ENCODE data around the gene OR10AG1. TPM values are rescaled to one million over a fixed set of nuclear protein-coding genes. Genes with fewer than 3 reads are reported as not detected.

Gene OR10AG1
- total and polyA plus RNA-seq, 10 of the 15 experiments (the other 5 are each of a cell fraction or from before 2014, with no cell fraction given), result not detected

DNA sequence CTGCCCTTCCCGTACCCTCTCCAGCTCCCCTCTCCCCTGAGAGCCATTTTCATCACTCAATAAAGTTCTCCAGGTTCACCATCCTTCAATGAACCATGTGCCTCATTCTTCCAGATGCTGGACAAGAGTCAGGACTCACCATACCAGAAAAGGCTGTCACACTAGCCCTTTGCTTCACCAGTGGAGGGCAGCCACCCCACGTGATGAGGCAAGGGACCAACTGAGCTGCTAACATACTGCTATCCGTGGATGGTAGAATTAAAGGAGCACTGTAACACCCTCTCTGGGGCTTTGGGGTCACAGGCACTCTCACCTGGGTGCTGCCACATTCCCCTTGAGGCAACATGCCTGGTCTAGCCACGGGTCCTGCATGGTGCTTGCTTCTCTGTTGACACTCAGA, 20.4 kb downstream of the OR10AG1 start:
- H3K4me2 ChIP-seq (ENCODE audit: control insufficient read depth, insufficient read depth), result no peak overlapping the region
- FAIRE-seq, result no peak
- in situ Hi-C loops (cut with MboI), result loop anchor here (25.0 kb wide), 1 partner anchor 1313 kb away; no protein-coding TSS in a partner anchor
- ChIA-PET SMC1A (ENCODE audit: uncharacterized antibody, unreplicated experiment) (interaction anchor here (0.9 kb wide), 1 partner anchor 833 kb away, joined by 3 read pairs; no protein-coding TSS in a partner anchor), RAD21 (ENCODE audit: unreplicated experiment) (interaction anchor here (1.0 kb wide), 1 partner anchor 834 kb away, joined by 3 read pairs; no protein-coding TSS in a partner anchor), CTCF (interaction anchor here (1.2 kb wide), 1 partner anchor 834 kb away, joined by 3 read pairs; no protein-coding TSS in a partner anchor), POLR2A (no interaction called here)
- no TSS peak for BruUV-seq (replicated peaks)
- H3K27ac ChIP-seq (ENCODE audit: control insufficient read depth, insufficient read depth), result no peak overlapping the region
- intact Hi-C loops (cut with micrococcal nuclease; ENCODE audit: unreplicated experiment), result no loop called here
- WGBS (ENCODE audit: insufficient coverage, insufficient replicate concordance, low lambda C conversion rate, missing lambda C conversion rate), result 4% methylated on average over 4 of the region's 4 CpGs
- no peak for ATAC-seq
- H3K79me2 ChIP-seq (ENCODE audit: control insufficient read depth, insufficient read depth, low read length), result no peaks in the 10 kb centered on the region
- no peak for DNase-seq (ENCODE audit: low read depth, low spot score)
- no peaks in the 10 kb centered on the region for H3K27me3 ChIP-seq (replicated peaks in 1 of 2; ENCODE audit: control insufficient read depth in 2 of 2, insufficient read depth in 2 of 2, low read length in 1 of 2)
- no peaks in the 10 kb centered on the region for H3K9me3 ChIP-seq (replicated peaks; ENCODE audit: control insufficient read depth, insufficient read depth, low read length)
- no peak overlapping the region for H2AFZ ChIP-seq (ENCODE audit: control insufficient read depth, low read depth, low read length)
- no peaks in the 10 kb centered on the region for H4K20me1 ChIP-seq (ENCODE audit: control insufficient read depth, insufficient read depth)
- TF ChIP-seq TBL1XR1 (IDR thresholded peaks at IDR 0.05; ENCODE audit: low read depth, low read length) (no peak), KAT2A (conservative IDR thresholded peaks at IDR 0.05; ENCODE audit: control insufficient read depth, low read depth, low read length) (no peak), KDM1A (IDR thresholded peaks at IDR 0.05; ENCODE audit: borderline replicate concordance) (no peak), LARP7 (IDR thresholded peaks at IDR 0.05) (no peak)
- H3K4me3 ChIP-seq, result no peak overlapping the region
- no peaks in the 10 kb centered on the region for H3K36me3 ChIP-seq (ENCODE audit: control insufficient read depth in 2 of 2, insufficient read depth in 2 of 2, low read length in 1 of 2)
- no peak overlapping the region for H3K9ac ChIP-seq (ENCODE audit: control insufficient read depth, insufficient read depth, low read length)
- no peaks in the 10 kb centered on the region for H3K4me1 ChIP-seq (ENCODE audit: control insufficient read depth, insufficient read depth, low read length)

DNA sequence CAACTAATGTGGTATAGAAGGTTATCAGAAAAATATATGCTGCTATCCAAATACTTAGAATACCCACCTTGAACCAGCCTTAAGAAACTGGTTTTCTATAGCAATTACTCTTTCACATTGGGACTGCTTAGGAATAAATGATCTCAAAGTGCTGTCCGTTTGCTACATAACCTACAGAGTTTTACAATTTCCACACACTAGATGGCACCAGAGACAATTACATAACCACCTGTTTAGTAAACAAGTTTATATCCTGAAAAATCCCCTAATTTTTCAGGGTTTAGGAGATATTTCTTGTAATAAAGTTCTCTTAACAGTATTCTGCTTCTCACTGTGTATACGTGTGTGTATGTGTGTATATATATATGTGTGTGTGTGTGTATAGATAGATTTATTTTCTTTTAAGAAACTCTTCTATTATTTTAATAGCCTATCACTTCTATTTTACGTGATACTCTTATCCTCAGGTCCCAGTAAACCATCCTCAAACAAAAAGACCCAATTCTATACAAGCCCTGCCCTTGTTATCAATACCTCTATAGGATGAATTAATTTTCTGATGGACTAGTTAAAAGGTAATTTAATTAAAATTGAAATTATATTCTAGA, 26.9 kb downstream of the OR10AG1 start:
- ATAC-seq (peak; percentile 61; the same call in 2 of the 3 replicates), DNase-seq (ENCODE audit: low read depth, low spot score) (no peak), FAIRE-seq (peak; percentile 54)
- WGBS (ENCODE audit: insufficient coverage, insufficient replicate concordance, low lambda C conversion rate, missing lambda C conversion rate), result 0% methylated on average over 3 of the region's 3 CpGs
- no peaks in the 10 kb centered on the region for H3K27me3 ChIP-seq (replicated peaks in 1 of 2; ENCODE audit: control insufficient read depth in 2 of 2, insufficient read depth in 2 of 2, low read length in 1 of 2)
- in situ Hi-C loops (cut with MboI) (loop anchor here (25.0 kb wide), 1 partner anchor 1319 kb away; no protein-coding TSS in a partner anchor), intact Hi-C loops (cut with micrococcal nuclease; ENCODE audit: unreplicated experiment) (loop anchor here (1.0 to 5.0 kb wide), 3 partner anchors 679 to 1306 kb away; no protein-coding TSS in a partner anchor)
- no peaks in the 10 kb centered on the region for H3K79me2 ChIP-seq (ENCODE audit: control insufficient read depth, insufficient read depth, low read length)
- no peak overlapping the region for H2AFZ ChIP-seq (ENCODE audit: control insufficient read depth, low read depth, low read length)
- H4K20me1 ChIP-seq (ENCODE audit: control insufficient read depth, insufficient read depth), result no peaks in the 10 kb centered on the region
- H3K4me2 ChIP-seq (ENCODE audit: control insufficient read depth, insufficient read depth), result no peak overlapping the region
- ChIA-PET RAD21 (ENCODE audit: unreplicated experiment) (no interaction called here), CTCF (interaction anchor here (0.7 to 1.3 kb wide), 3 partner anchors 84 to 843 kb away, joined by 3 to 4 read pairs (median 3); no protein-coding TSS in a partner anchor), SMC1A (ENCODE audit: uncharacterized antibody, unreplicated experiment) (no interaction called here), POLR2A (no interaction called here)
- H3K9me3 ChIP-seq (replicated peaks; ENCODE audit: control insufficient read depth, insufficient read depth, low read length), result no peaks in the 10 kb centered on the region
- no peak overlapping the region for H3K27ac ChIP-seq (ENCODE audit: control insufficient read depth, insufficient read depth)
- no peak overlapping the region for H3K9ac ChIP-seq (ENCODE audit: control insufficient read depth, insufficient read depth, low read length)
- TF ChIP-seq SMC3 (IDR thresholded peaks at IDR 0.05; ENCODE audit: borderline replicate concordance, low read length), result peak; percentile 53; the same call in 1 of the 2 replicates
- TF ChIP-seq RAD21 (IDR thresholded peaks at IDR 0.05; ENCODE audit: insufficient read depth, low read depth, low read length), result peak; percentile 58
- TF ChIP-seq, protein P1, sequence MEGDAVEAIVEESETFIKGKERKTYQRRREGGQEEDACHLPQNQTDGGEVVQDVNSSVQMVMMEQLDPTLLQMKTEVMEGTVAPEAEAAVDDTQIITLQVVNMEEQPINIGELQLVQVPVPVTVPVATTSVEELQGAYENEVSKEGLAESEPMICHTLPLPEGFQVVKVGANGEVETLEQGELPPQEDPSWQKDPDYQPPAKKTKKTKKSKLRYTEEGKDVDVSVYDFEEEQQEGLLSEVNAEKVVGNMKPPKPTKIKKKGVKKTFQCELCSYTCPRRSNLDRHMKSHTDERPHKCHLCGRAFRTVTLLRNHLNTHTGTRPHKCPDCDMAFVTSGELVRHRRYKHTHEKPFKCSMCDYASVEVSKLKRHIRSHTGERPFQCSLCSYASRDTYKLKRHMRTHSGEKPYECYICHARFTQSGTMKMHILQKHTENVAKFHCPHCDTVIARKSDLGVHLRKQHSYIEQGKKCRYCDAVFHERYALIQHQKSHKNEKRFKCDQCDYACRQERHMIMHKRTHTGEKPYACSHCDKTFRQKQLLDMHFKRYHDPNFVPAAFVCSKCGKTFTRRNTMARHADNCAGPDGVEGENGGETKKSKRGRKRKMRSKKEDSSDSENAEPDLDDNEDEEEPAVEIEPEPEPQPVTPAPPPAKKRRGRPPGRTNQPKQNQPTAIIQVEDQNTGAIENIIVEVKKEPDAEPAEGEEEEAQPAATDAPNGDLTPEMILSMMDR (IDR thresholded peaks at IDR 0.05 in 2 of 3, conservative IDR thresholded peaks at IDR 0.05 in 1 of 3; ENCODE audit: control insufficient read depth in 2 of 3, extremely low read depth in 1 of 3, insufficient read depth in 1 of 3, low read depth in 3 of 3, low read length in 3 of 3), result peak; percentile 37 to 61 (median 38); a peak in 4 of 6 replicates
- no peak for TF ChIP-seq BMI1 (IDR thresholded peaks at IDR 0.05; ENCODE audit: borderline replicate concordance)
- H3K4me1 ChIP-seq (ENCODE audit: control insufficient read depth, insufficient read depth, low read length), result no peaks in the 10 kb centered on the region
- no TSS peak for BruUV-seq (replicated peaks)
- no peak overlapping the region for H3K4me3 ChIP-seq
- H3K36me3 ChIP-seq (ENCODE audit: control insufficient read depth in 2 of 2, insufficient read depth in 2 of 2, low read length in 1 of 2), result no peaks in the 10 kb centered on the region

Data from GM12878 (cell line).